DMS53 (cell line): ENCODE results near the gene UNC50.
A peak's percentile ranks its signal among the peaks of the same experiment; 100 is the strongest.
"Not testable (repeated sequence)": the region's sequence is repeated elsewhere in the genome, so short reads cannot be mapped to it uniquely, and the experiment has no call there.

Experiments
- DNase-seq: peaks from one replicate; lab custom pipeline; 2025; lab: John Stamatoyannopoulos, UW

UNC50 gene

GRCh38 chr2:98576666-98577312 lies 31.6 kb upstream of the UNC50 start:
- DNase-seq = no peak

- peak; percentile 39 for DNase-seq
These were observed 31.1 kb upstream of the UNC50 start for GRCh38 chr2:98577313-98577712.

- no peak for DNase-seq
These were observed 30.2 kb upstream of the UNC50 start for GRCh38 chr2:98578231-98578630.

- no peak for DNase-seq
These were observed 28.5 kb upstream of the UNC50 start for GRCh38 chr2:98579926-98580325.

- DNase-seq = no peak
These were observed 27.6 kb upstream of the UNC50 start for GRCh38 chr2:98580656-98581284.

GRCh38 chr2:98582523-98582922 lies 25.9 kb upstream of the UNC50 start:
- no peak for DNase-seq

GRCh38 chr2:98583276-98583675 lies 25.1 kb upstream of the UNC50 start:
- DNase-seq = no peak

GRCh38 chr2:98583816-98584618 lies 24.4 kb upstream of the UNC50 start:
- DNase-seq = peak; percentile 97

GRCh38 chr2:98585386-98585785 lies 23.0 kb upstream of the UNC50 start:
- DNase-seq = no peak

GRCh38 chr2:98586551-98587140 lies 21.7 kb upstream of the UNC50 start:
- DNase-seq = no peak

GRCh38 chr2:98588880-98589431 lies 19.4 kb upstream of the UNC50 start:
- no peak for DNase-seq

GRCh38 chr2:98589489-98589888 lies 18.9 kb upstream of the UNC50 start:
- DNase-seq = no peak

- DNase-seq = no peak
These were observed 15.8 kb upstream of the UNC50 start for GRCh38 chr2:98592565-98592964.

GRCh38 chr2:98594665-98595064 lies 13.7 kb upstream of the UNC50 start:
- DNase-seq = not testable (repeated sequence)

GRCh38 chr2:98598781-98599428 lies 9.5 kb upstream of the UNC50 start:
- DNase-seq = peak; percentile 78

- DNase-seq = peak; percentile 90
These were observed 6.8 kb upstream of the UNC50 start for GRCh38 chr2:98601532-98602132.

GRCh38 chr2:98604547-98604946 lies 3.8 kb upstream of the UNC50 start:
- DNase-seq = no peak

GRCh38 chr2:98605076-98605475 lies 3.3 kb upstream of the UNC50 start:
- DNase-seq = no peak

GRCh38 chr2:98606431-98606830 lies 2.0 kb upstream of the UNC50 start:
- DNase-seq = no peak

- DNase-seq = no peak
These were observed 1.3 kb upstream of the UNC50 start for GRCh38 chr2:98607104-98607503.

GRCh38 chr2:98607741-98608115 lies 661 bp upstream of the UNC50 start:
- DNase-seq = peak; percentile 73
